Measurements from ENCODE around the gene PRDM10.

The PRDM10 gene

DNA sequence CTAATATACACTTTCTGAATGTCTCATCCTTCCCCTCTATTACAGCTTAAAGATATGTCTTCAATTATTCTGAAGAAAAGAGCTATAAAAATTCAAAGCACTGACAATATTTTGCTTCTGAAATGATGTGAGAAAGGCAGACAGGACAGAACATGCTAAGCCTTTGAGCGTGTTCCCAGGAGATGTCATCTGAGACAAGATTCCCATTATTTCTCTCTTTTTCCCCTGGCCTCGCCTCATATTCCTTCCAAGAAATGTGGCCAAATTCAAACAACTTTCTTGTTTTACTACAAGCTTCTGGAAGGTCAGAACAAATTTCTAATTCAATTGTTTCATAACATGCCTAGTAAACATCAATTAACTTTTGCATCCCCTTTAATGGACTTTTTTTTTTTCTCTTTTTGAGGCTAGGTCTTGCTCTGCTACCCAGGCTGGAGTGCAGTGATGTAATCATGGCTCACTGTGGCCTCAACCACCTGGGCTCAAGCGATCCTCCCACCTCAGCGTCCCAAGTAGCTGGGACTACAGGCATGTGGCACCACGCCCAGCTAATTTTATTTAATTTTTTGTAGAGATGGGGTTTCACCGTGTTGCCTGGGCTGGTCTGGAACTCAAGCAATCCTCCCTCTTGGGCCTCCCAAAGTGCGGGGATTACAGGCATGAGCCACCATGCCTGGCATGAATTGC, 70.1 kb downstream of the PRDM10 start:
- Histone ChIP-seq H3K27ac (no peak overlapping the region), H3K36me3 (no peaks in the 10 kb centered on the region), H3K27me3 (ENCODE audit: insufficient read depth, low read depth, severe bottlenecking) (no peaks in the 10 kb centered on the region), H3K4me3 (ENCODE audit: low read depth, low read length) (no peak overlapping the region), H3K9me3 (ENCODE audit: severe bottlenecking) (no peaks in the 10 kb centered on the region)
- DNase-seq = no peak
- TF ChIP-seq, protein P1, sequence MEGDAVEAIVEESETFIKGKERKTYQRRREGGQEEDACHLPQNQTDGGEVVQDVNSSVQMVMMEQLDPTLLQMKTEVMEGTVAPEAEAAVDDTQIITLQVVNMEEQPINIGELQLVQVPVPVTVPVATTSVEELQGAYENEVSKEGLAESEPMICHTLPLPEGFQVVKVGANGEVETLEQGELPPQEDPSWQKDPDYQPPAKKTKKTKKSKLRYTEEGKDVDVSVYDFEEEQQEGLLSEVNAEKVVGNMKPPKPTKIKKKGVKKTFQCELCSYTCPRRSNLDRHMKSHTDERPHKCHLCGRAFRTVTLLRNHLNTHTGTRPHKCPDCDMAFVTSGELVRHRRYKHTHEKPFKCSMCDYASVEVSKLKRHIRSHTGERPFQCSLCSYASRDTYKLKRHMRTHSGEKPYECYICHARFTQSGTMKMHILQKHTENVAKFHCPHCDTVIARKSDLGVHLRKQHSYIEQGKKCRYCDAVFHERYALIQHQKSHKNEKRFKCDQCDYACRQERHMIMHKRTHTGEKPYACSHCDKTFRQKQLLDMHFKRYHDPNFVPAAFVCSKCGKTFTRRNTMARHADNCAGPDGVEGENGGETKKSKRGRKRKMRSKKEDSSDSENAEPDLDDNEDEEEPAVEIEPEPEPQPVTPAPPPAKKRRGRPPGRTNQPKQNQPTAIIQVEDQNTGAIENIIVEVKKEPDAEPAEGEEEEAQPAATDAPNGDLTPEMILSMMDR (IDR thresholded peaks at IDR 0.05; ENCODE audit: low read depth, low read length) = no peak

DNA sequence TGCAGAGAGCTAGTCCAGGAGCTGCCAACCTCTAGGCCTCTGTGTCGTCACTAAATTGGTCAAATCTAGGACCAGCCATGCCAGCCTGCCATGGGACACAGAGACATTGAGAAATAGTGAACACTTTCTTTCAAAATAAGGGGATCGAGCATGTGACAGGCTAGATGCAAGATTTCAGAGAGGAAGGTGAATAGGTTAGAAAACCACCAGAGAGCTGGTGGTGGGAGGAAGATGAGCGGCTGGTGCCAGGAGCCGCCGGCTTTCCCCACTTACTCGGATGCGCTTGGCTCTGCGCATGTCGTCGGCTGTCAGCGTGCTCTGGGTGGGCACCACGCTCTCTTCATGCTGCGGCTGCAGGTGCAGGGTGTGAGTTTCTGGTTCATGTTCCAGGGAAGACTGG, 71.9 kb downstream of the PRDM10 start:
- H3K9me3 ChIP-seq (ENCODE audit: severe bottlenecking) = no peaks in the 10 kb centered on the region
- no peak overlapping the region for H3K27ac ChIP-seq
- no peak for DNase-seq
- no peaks in the 10 kb centered on the region for H3K27me3 ChIP-seq (ENCODE audit: insufficient read depth, low read depth, severe bottlenecking)
- no peaks in the 10 kb centered on the region for H3K36me3 ChIP-seq
- TF ChIP-seq, protein P1 (IDR thresholded peaks at IDR 0.05; ENCODE audit: low read depth, low read length) = no peak
- H3K4me3 ChIP-seq (ENCODE audit: low read depth, low read length) = no peak overlapping the region

GRCh38 chr11:129930296-129930695, 72.3 kb downstream of the PRDM10 start:
- no peaks in the 10 kb centered on the region for H3K9me3 ChIP-seq (ENCODE audit: severe bottlenecking)
- no peaks in the 10 kb centered on the region for H3K36me3 ChIP-seq
- no peak overlapping the region for H3K4me3 ChIP-seq (ENCODE audit: low read depth, low read length)
- no peak for DNase-seq
- TF ChIP-seq, protein P1 (IDR thresholded peaks at IDR 0.05; ENCODE audit: low read depth, low read length) = no peak
- H3K27ac ChIP-seq = no peak overlapping the region
- H3K27me3 ChIP-seq (ENCODE audit: insufficient read depth, low read depth, severe bottlenecking) = no peaks in the 10 kb centered on the region

DNA sequence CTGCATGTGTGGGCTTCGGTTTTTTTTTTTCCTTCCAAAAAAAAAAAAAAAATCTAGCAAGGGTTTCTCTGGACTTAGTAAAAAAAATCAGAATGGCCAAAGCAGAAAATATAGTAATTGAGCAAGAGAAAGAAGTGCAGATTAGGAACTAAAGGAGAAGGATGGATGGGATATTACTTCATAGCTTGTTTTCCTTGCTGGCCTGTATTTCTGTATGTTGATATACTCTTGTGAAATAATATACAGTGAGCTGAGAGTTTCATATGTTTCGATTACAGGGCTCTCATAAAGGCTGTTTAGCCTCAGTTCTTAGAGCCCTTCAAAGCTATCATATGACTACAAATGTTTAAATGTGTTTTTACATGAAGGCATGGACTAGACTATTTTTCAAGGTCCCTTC, 72.9 kb downstream of the PRDM10 start:
- TF ChIP-seq, protein P1 (IDR thresholded peaks at IDR 0.05; ENCODE audit: low read depth, low read length) = no peak
- no peak for DNase-seq
- Histone ChIP-seq H3K9me3 (ENCODE audit: severe bottlenecking) (no peaks in the 10 kb centered on the region), H3K36me3 (no peaks in the 10 kb centered on the region), H3K27me3 (ENCODE audit: insufficient read depth, low read depth, severe bottlenecking) (no peaks in the 10 kb centered on the region), H3K27ac (no peak overlapping the region), H3K4me3 (ENCODE audit: low read depth, low read length) (no peak overlapping the region)

DNA sequence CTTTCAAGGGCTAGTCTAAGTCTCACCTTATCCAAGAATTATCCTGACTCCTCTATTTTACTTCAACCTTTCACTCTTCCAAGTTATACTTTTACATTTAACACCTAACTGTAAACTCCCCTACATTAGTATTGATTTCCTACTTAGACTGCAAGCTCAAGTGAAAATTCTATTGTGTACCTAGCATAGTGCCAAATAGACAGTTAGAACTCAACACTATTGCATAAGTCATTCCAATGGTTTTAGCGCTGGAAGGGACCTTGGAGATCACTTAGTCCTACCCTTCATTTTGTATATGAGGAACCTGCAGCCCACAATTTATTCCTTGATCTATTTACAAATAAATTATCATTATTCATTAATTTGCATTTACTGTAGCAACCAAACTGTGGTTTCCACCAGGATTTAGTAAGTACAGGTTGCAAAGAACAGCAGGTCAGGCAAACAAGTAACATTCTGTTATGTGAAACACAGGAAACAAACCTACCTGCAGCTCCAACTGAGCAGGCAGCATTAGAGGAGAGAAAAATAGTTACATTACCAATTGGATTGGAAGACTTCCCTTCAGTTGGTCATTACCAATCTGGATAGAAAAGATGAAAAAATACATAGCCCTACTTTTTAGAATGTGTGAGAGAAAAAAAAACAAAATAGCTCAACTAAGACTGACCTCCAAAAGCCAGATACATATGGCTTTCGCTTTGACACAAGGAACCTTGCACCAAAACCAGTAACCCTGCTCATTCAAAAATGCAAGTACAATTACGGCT, 73.5 kb downstream of the PRDM10 start:
- TF ChIP-seq, protein P1 (IDR thresholded peaks at IDR 0.05; ENCODE audit: low read depth, low read length) = no peak
- Histone ChIP-seq H3K9me3 (ENCODE audit: severe bottlenecking) (no peaks in the 10 kb centered on the region), H3K27me3 (ENCODE audit: insufficient read depth, low read depth, severe bottlenecking) (no peaks in the 10 kb centered on the region), H3K27ac (no peak overlapping the region), H3K4me3 (ENCODE audit: low read depth, low read length) (no peak overlapping the region), H3K36me3 (no peaks in the 10 kb centered on the region)
- no peak for DNase-seq
